Measurements from ENCODE around the gene RBM45. TPM values are rescaled to one million over a fixed set of nuclear protein-coding genes. Genes with fewer than 3 reads are reported as not detected.

The RBM45 gene
- total RNA-seq, 1 experiment from 2014 or later, result 13.6 TPM

DNA sequence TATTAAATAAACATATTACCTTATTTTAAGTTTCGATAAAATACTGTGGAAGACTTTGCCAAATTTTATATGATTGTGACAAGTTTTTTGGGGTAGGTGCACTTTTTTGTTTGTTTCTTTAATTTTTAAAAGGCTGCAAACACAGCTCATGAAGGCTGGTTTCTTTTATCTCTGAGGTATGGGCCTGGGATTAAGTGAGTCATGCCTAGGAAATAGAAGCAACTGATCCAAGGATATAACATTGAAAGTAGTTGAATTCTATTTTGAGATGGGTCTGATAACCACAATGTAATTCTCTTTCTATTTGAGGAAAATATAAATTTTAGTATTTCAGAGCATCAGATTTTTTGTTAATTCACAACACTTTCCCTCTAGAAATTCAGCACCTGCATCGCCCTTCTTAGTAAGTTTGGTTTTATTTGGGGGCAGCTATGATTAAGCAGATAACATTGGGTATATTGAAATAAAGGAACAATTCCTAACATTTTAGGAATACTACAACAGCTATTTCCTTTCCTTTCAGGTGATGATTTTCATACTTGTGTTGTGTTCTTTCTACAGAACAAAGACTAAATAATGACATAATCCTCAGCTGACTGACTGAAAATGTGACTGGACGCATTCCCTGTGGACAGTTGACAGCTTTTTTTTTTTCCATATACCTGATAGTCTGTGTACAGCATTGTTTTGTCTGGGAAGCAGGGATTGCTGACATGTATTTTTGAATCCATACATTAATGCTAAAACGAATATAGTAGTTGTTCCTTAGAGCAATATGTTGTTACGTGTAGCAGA, 16.8 kb downstream of the RBM45 start:
- CTCF ChIA-PET, result no interaction called here

GRCh38 chr2:178136321-178137025, 24.2 kb downstream of the RBM45 start:
- Mint-ChIP-seq H3K4me3 (ENCODE audit: unreplicated experiment) (no peak overlapping the region), H3K36me3 (ENCODE audit: insufficient read depth, unreplicated experiment) (no peaks in the 10 kb centered on the region), H3K9me3 (ENCODE audit: unreplicated experiment) (no peaks in the 10 kb centered on the region), H3K27ac (ENCODE audit: unreplicated experiment) (no peak overlapping the region), H3K4me1 (ENCODE audit: low read depth, unreplicated experiment) (no peaks in the 10 kb centered on the region), H3K27me3 (ENCODE audit: insufficient read depth, unreplicated experiment) (no peaks in the 10 kb centered on the region)
- ChIA-PET CTCF (no interaction called here), POLR2A (no interaction called here)
- TF ChIP-seq CTCF (IDR thresholded peaks at IDR 0.05; ENCODE audit: insufficient read depth in 1 of 2, low read depth in 1 of 2, low read length in 1 of 2, severe bottlenecking in 1 of 2, unreplicated experiment in 1 of 2), result no peak
- intact Hi-C loops (cut with micrococcal nuclease; ENCODE audit: unreplicated experiment), result no loop called here
- Histone ChIP-seq H3K36me3 (ENCODE audit: control insufficient read depth, insufficient read depth, low read length) (no peaks in the 10 kb centered on the region), H3K27me3 (replicated peaks; ENCODE audit: control insufficient read depth, insufficient read depth, low read length) (no peaks in the 10 kb centered on the region), H3K4me3 (ENCODE audit: low read depth, low read length) (no peak overlapping the region), H3K9me3 (no peaks in the 10 kb centered on the region), H3K4me1 (0 out of 2 replicates have a peak, but pooled peaks cover 5% of the 10 kb centered on the region)
- no peak for DNase-seq
- no TSS peak for BruUV-seq (replicated peaks)

More for the DNA sequence above, 16.8 kb downstream of the RBM45 start:
- TF ChIP-seq CTCF (IDR thresholded peaks at IDR 0.05; ENCODE audit: insufficient read depth in 1 of 2, low read depth in 1 of 2, low read length in 1 of 2, severe bottlenecking in 1 of 2, unreplicated experiment in 1 of 2), result no peak
- H3K4me3 Mint-ChIP-seq (ENCODE audit: unreplicated experiment), result no peak overlapping the region
- Histone ChIP-seq H3K9me3 (no peaks in the 10 kb centered on the region), H3K27me3 (replicated peaks; ENCODE audit: control insufficient read depth, insufficient read depth, low read length) (no peaks in the 10 kb centered on the region), H3K36me3 (ENCODE audit: control insufficient read depth, insufficient read depth, low read length) (no peaks in the 10 kb centered on the region), H3K4me1 (0 out of 2 replicates have a peak, but pooled peaks cover 5% of the 10 kb centered on the region), H3K4me3 (ENCODE audit: low read depth, low read length) (no peak overlapping the region)
- peaks cover 9% of the 10 kb centered on the region for H3K4me1 Mint-ChIP-seq (ENCODE audit: low read depth, unreplicated experiment)
- POLR2A ChIA-PET, result no interaction called here
- intact Hi-C loops (cut with micrococcal nuclease; ENCODE audit: unreplicated experiment), result no loop called here
- H3K27me3 Mint-ChIP-seq (ENCODE audit: insufficient read depth, unreplicated experiment), result no peaks in the 10 kb centered on the region
- no peak for DNase-seq
- no peak overlapping the region for H3K27ac Mint-ChIP-seq (ENCODE audit: unreplicated experiment)
- no peaks in the 10 kb centered on the region for H3K9me3 Mint-ChIP-seq (ENCODE audit: unreplicated experiment)
- H3K36me3 Mint-ChIP-seq (ENCODE audit: insufficient read depth, unreplicated experiment), result peaks cover 6% of the 10 kb centered on the region
- no TSS peak for BruUV-seq (replicated peaks)

GRCh38 chr2:178142274-178143065, 30.2 kb downstream of the RBM45 start:
- BruUV-seq (replicated peaks), result no TSS peak
- ChIA-PET CTCF (no interaction called here), POLR2A (no interaction called here)
- Mint-ChIP-seq H3K27me3 (ENCODE audit: insufficient read depth, unreplicated experiment) (peaks cover 14% of the 10 kb centered on the region), H3K4me1 (ENCODE audit: low read depth, unreplicated experiment) (no peaks in the 10 kb centered on the region), H3K27ac (ENCODE audit: unreplicated experiment) (no peak overlapping the region), H3K4me3 (ENCODE audit: unreplicated experiment) (no peak overlapping the region), H3K9me3 (ENCODE audit: unreplicated experiment) (no peaks in the 10 kb centered on the region), H3K36me3 (ENCODE audit: insufficient read depth, unreplicated experiment) (no peaks in the 10 kb centered on the region)
- Histone ChIP-seq H3K27me3 (replicated peaks; ENCODE audit: control insufficient read depth, insufficient read depth, low read length) (no peaks in the 10 kb centered on the region), H3K4me3 (ENCODE audit: low read depth, low read length) (no peak overlapping the region), H3K36me3 (ENCODE audit: control insufficient read depth, insufficient read depth, low read length) (no peaks in the 10 kb centered on the region), H3K9me3 (no peaks in the 10 kb centered on the region), H3K4me1 (no peaks in the 10 kb centered on the region)
- intact Hi-C loops (cut with micrococcal nuclease; ENCODE audit: unreplicated experiment), result no loop called here
- DNase-seq, result no peak
- no peak for TF ChIP-seq CTCF (IDR thresholded peaks at IDR 0.05; ENCODE audit: insufficient read depth in 1 of 2, low read depth in 1 of 2, low read length in 1 of 2, severe bottlenecking in 1 of 2, unreplicated experiment in 1 of 2)
